ELR (cell line): ENCODE measurements around the gene GPN2.

Experiments
- DNase-seq: peaks from one replicate; pipeline ENCODE4 v3.0.0-alpha.2; 2015; ENCODE audit warnings: low read depth

GPN2 gene

DNA sequence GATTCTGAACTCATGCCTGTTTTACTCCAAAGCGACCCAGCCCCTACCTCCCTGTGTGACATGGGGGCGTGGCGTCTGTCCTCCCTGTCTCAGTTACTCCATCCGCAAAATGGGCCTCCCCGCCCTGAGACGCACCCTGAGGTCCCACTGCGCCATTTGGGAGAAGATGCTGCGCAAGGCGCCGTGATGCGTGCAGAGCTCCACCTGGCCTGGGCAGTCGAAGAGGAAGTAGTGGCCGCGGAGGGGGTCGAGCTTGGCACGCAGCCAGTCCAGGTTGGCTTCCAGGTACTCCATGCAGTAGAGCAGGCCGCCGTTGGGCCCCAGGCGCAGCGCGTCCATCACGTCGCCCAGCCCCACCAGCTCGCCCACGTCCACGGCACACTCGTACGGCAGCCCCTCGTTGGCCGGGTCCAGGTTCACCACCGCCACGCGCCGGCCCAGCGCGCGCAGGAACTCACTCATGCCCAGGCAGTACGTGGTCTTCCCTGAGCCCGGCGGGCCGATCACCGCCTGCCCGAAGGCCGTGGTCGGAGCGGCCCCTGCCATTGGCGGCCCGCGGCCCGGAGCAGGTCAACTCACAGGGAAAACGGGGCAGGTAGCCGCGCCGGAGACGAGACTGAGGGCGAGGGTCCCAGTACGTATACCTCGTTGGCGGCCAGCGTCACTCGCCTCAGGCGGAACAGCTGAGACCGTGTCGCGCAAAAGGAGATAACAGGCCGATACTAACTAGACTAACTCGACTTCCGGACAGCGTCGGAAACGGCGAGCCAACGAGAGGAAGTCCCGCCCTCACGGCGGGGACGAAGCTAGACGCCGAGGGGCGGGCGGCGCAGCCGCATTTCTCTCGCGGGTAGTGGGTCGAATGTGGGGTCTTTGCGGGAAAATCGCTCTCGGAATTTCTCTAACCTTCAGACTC, at the start of gene GPN2:
TSS of gene GPN2 (minus strand) at position 733 of the 916 bp plus-strand sequence. CDS start at position 546, 187 bp downstream.
- DNase-seq = peak; percentile 79

DNA sequence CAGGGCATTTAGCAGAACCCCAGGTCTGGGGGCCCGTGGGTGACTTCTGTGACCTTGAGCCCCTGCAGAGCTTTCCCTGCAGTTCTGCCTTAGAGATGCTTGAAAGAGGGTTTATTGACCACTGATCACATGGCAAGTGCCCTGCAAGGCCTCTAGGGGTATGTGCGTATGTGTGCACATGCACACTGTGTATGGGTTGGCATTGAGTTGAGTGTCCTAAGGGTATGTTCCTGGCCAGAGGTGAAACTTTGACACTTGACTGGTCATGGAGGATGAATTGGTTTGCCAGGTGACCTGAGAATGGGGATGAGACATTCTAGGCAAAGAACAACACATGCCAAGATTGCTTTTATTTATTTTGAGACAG, 48.6 kb upstream of the GPN2 start:
- no peak for DNase-seq

- DNase-seq = no peak
Measured at GRCh38 chr1:26938004-26938658, 48.0 kb upstream of the GPN2 start.

GRCh38 chr1:26936823-26937222, 46.7 kb upstream of the GPN2 start:
- DNase-seq = no peak

DNA sequence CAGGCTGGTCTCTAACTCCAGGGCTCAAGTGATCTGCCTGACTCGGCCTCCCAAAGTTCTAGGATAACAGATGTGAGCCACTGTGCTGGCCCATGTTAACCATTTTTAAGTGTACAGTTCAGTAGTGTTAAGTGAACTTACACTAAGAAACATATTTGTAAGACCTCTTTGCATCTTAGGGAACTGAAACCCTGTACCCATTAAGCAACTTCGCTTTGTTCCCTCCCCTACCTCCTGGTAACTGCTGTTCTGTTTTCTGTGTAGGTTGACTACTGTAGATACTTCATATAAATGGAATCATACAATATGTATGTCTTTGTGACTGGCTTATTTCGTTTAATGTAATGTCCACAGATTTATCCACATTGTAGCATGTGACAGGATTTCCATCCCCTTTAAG, 42.4 kb upstream of the GPN2 start:
- no peak for DNase-seq

DNA sequence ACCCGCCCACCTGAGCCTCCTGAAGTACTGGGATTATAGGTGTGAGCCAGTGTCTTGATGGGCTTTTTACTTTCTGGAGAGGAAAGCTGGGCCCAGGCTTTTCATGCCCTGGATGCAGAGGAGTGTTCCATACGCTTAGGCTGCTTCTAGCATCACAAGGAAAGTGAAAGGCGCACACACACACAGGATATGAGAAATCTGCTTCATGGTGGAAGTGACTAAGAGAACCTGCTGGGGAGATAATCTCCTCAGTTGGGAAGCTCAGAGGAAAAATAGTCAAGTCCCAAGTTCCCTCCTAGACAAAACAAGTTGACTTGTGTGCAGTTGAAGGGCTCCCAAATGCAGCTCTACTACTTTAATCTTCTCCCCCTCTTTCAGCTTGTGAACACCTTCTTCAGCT, 33.6 kb upstream of the GPN2 start:
- peak; percentile 89 for DNase-seq

- DNase-seq = peak; percentile 32
Measured at GRCh38 chr1:26922901-26923300, 32.8 kb upstream of the GPN2 start.

GRCh38 chr1:26922431-26922729, 32.3 kb upstream of the GPN2 start:
- no peak for DNase-seq

- DNase-seq = peak; percentile 98
Measured at GRCh38 chr1:26921540-26922430, 31.7 kb upstream of the GPN2 start, which contains the start of gene NUDC. Gene NUDC, plus strand, starts transcription at chr1:26921743. Its CDS starts 106 bp downstream, at chr1:26921849.

DNA sequence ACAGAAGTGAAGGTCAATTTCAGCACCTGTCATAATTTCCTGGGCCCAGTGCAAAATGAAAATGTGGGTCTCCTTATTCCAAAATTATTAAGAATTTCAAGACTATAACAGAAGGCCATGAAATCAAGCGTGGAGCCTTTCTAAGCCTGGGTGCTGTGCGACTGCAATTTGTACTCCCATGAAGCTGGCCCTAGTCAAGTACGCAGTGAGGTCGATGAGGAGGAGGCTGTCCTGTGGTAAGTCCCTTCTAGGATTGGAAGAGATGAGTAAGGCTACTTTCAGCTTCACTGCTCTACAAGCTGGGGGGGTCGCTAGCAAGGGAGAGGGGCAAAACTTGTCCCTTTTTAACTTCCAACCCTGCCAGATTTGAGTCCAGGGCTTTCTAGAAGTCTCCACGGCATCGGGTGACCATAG, 31.1 kb upstream of the GPN2 start:
- DNase-seq = no peak

GRCh38 chr1:26915204-26915842, 25.2 kb upstream of the GPN2 start:
- DNase-seq = no peak

DNA sequence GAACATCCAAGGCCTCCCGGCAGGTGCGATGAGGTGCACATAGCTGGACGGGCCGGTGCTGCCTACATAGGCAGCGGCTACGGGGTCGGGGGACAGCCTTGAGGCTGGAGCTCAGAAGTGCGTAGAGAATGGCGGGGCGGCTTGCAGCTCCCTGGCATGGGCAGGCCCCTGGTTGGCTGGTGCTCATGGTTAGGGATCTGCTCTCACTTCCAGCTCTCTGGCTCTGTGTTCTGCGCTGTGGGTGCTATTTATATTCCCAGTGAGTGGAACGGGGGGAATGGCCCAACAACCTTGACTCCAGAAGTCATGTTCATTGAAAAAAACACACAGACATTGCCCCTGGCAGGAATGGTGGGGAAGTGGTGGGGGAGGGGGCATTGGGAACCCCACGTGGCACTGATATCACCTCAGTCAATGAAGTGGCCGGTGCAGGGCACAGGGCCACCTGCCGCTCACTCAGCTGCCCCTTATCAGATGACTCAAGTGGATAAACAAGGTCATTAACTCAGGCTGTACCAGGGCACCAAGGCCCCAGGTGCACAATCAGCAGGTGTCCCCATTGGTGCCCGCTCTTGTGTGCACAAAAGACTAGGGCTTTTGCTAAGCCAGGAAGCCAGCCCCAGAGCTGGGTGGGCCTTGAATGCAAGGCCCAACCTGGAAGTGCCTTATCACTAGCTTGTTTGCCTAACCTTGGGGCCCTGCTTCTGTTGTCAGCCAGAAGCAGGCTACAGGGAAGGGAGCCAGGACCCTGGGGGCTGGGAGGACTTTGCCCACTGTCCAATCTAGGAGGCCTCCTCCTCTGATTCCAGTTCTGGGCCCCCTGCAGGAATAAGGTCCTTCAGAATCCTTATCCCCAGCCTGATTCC, 23.9 kb upstream of the GPN2 start, which contains the start of gene NR0B2:
TSS of gene NR0B2 (minus strand) at position 222 of the 866 bp plus-strand sequence. CDS start at position 187, 35 bp downstream.
- DNase-seq = no peak

DNA sequence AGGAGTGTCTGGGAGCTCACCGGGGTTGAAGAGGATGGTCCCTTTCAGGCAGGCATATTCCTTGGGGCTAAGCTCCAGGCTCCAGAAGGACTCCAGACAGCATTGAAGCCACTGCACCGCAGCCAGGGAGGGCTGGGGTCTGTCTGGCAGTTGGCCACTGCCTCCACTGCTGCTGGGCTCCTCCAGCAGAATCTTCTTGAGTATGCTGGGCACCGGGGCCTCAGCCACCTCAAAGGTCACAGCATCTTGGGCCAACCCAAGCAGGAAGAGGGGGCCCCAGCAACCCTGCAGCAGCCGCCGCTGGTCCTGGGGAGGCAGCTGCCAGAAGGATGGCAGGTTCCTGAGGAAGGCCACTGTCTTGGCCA, 23.3 kb upstream of the GPN2 start:
- DNase-seq = no peak

DNA sequence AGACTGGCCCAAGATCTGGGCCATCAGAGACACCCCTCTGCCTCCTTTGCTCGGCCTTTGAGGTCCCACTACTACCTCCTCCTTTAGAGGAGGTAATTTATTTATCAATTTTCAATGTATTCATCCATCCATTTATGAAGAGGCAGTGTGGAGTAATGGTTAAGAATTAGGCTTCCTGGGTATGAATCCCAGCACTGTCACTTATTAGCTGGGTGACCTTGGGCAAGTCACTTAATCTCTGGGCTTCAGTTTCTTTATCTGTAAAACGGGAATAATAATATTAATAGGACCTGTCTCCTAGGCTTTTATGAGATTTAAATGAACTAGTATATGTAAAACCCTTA, 22.0 kb upstream of the GPN2 start:
- DNase-seq = no peak

- no peak for DNase-seq
Measured at GRCh38 chr1:26911399-26912146, 21.5 kb upstream of the GPN2 start.

DNA sequence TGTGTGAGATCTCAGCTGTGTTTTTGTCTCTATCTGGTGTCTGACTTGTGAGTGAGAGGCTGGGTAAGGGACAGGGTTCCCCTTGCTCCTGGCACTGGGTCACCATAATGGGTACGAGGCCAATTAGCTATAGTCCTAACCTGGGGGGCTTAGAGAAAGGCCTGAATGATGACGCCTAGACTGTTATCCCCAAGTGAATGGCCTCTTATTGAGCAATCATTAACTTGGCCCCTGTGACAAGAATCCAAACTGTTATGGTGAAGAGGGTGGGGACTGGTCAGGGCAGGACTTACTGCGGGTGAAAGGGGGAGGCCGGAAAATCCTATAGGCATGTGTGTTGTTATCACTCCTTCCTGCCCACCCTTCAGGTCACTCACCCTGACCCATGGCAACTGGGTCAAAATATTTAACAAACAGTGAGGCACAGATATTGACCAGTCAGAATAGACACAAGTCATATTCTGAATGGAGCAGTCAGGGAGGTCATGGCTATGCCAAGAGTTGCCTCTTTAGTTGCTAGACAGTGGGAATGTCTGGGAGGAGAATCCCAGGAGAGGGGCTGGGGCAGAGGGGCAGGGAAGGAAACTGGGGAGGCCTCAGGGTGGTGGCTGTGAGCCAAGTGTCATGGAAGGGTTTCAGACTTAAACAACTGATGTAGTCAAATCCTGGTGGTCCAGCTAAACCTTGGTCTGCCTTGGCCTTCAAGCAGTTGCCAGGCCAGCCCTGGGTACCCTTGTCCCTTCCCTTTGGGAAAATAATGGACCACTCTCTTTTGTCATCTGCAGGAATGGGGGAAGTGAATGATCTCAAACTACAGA, 20.5 kb upstream of the GPN2 start:
- DNase-seq = no peak

- DNase-seq = no peak
Measured at GRCh38 chr1:26909951-26910342, 19.9 kb upstream of the GPN2 start.

DNA sequence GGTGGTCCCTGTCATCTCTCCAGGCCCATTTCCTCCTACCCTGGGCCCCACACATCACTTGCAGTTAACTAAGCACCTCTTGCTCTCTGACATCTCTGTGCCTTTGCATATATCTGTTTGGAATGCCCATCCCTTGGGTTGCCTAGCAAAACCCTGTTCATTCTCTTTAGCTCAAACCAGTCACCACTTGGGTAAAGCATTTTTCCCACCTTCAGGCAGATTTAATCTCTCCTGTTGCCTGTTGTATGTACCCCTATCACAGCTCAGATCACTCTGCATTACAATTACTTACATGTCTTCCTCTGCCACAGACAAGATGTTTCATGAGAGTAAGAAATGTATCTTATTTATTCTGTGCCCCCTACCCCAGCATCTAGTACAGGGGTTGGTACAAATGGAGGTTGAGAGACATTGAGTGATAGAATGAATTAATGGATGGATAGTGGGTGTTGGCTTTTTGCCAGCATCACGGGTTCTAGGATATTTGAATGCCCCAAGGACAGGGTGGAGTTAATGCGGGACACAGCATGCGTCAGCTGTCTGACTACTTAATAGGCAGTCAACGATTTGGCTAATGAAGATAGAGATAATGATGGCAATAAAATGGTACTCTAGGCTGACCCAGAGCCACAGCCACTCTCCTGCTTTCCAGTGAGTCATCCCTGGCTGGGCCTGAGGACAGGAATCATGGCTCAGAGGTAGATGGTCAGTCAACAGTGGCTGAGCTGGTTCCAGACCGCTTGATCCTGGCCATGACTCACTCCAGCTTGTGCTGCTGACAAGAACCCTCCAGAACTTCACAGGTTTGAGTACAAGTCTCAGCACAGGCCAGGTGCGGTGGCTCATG, 17.2 kb upstream of the GPN2 start:
- DNase-seq = peak; percentile 97
